ENCODE data around the gene CLEC14A. TPM values are rescaled to one million over a fixed set of nuclear protein-coding genes. Genes with fewer than 3 reads are reported as not detected.

The CLEC14A gene
- not detected in 2 replicates for total RNA-seq (2014; rRNA removed; shearing (Covaris generic))
- total RNA-seq (2022) = not detected in 2 replicates
- not detected for Bru-seq, nascent RNA
- BruChase-seq, experiment 1, labeled RNA remaining after a 6-hour chase = not detected
- not detected for BruChase-seq, experiment 2, labeled RNA remaining after a 2-hour chase
- long read RNA-seq = 0 reads

- Histone ChIP-seq H3K9me3 (ENCODE audit: low read length) (0 out of 2 replicates have a peak, but pooled peaks cover 4% of the 10 kb centered on the region), H3K36me3 (ENCODE audit: insufficient read depth, low read length) (no peaks in the 10 kb centered on the region), H2AFZ (ENCODE audit: low read length) (no peak within 1 kb of the TSS), H3K9me2 (ENCODE audit: insufficient read depth, low read length) (no peaks in the 10 kb centered on the region), H4K20me1 (ENCODE audit: insufficient read depth, low read length) (no peaks in the 10 kb centered on the region), H3K79me2 (ENCODE audit: insufficient read depth, low read depth, low read length) (no peaks in the 10 kb centered on the region), H3K4me3 (ENCODE audit: low read depth, low read length, poor library complexity, severe bottlenecking) (no peak within 1 kb of the TSS), H3K27ac (ENCODE audit: low read depth, low read length, poor library complexity, severe bottlenecking) (no peak within 1 kb of the TSS), H3K4me1 (ENCODE audit: insufficient read depth, low read length, poor library complexity, severe bottlenecking) (no peaks in the 10 kb centered on the region), H3K4me2 (ENCODE audit: low read length) (no peak within 1 kb of the TSS)
- no peak for TF ChIP-seq EZH2phosphoT487 (IDR thresholded peaks at IDR 0.05; ENCODE audit: borderline replicate concordance, low read depth, low read length)
- no peak for TF ChIP-seq CTCF (conservative IDR thresholded peaks at IDR 0.05; ENCODE audit: low read length)
- ChIA-PET POLR2A (no interaction called here), CTCF (ENCODE audit: unreplicated experiment) (no interaction called here)
- BruUV-seq (replicated peaks) = no TSS peak
- DNase-seq (ENCODE audit: low spot score) = no peak
- intact Hi-C loops (cut with micrococcal nuclease; ENCODE audit: unreplicated experiment) = no loop called here
Measured at GRCh38 chr14:38255673-38256532, at the start of gene CLEC14A. CLEC14A (minus strand) TSS chr14:38256093; CDS start chr14:38256022, 71 bp downstream.

- Histone ChIP-seq H3K4me2 (ENCODE audit: low read length) (no peak overlapping the region), H3K9me2 (ENCODE audit: insufficient read depth, low read length) (no peaks in the 10 kb centered on the region), H2AFZ (ENCODE audit: low read length) (no peak overlapping the region), H3K4me1 (ENCODE audit: insufficient read depth, low read length, poor library complexity, severe bottlenecking) (no peaks in the 10 kb centered on the region), H3K4me3 (ENCODE audit: low read depth, low read length, poor library complexity, severe bottlenecking) (no peak overlapping the region), H3K79me2 (ENCODE audit: insufficient read depth, low read depth, low read length) (no peaks in the 10 kb centered on the region), H3K36me3 (ENCODE audit: insufficient read depth, low read length) (no peaks in the 10 kb centered on the region), H4K20me1 (ENCODE audit: insufficient read depth, low read length) (no peaks in the 10 kb centered on the region), H3K27ac (ENCODE audit: low read depth, low read length, poor library complexity, severe bottlenecking) (no peak overlapping the region), H3K9me3 (ENCODE audit: low read length) (no peaks in the 10 kb centered on the region)
- intact Hi-C loops (cut with micrococcal nuclease; ENCODE audit: unreplicated experiment) = no loop called here
- no peak for DNase-seq (ENCODE audit: low spot score)
- CTCF ChIA-PET (ENCODE audit: unreplicated experiment) = no interaction called here
- no TSS peak for BruUV-seq (replicated peaks)
- TF ChIP-seq CTCF (conservative IDR thresholded peaks at IDR 0.05; ENCODE audit: low read length) = no peak
- no peak for TF ChIP-seq EZH2phosphoT487 (IDR thresholded peaks at IDR 0.05; ENCODE audit: borderline replicate concordance, low read depth, low read length)
- POLR2A ChIA-PET = interaction anchor here (0.6 kb wide), 1 partner anchor 12 kb away, joined by 3 read pairs; no protein-coding TSS in a partner anchor
Measured at GRCh38 chr14:38302966-38303365, 47.1 kb upstream of the CLEC14A start.

GRCh38 chr14:38302034-38302433 is 46.1 kb upstream of the CLEC14A start:
- Histone ChIP-seq H3K9me2 (ENCODE audit: insufficient read depth, low read length) (no peaks in the 10 kb centered on the region), H3K4me3 (ENCODE audit: low read depth, low read length, poor library complexity, severe bottlenecking) (no peak overlapping the region), H3K4me1 (ENCODE audit: insufficient read depth, low read length, poor library complexity, severe bottlenecking) (no peaks in the 10 kb centered on the region), H3K4me2 (ENCODE audit: low read length) (no peak overlapping the region), H3K9me3 (ENCODE audit: low read length) (no peaks in the 10 kb centered on the region), H2AFZ (ENCODE audit: low read length) (no peak overlapping the region), H3K36me3 (ENCODE audit: insufficient read depth, low read length) (no peaks in the 10 kb centered on the region), H3K27ac (ENCODE audit: low read depth, low read length, poor library complexity, severe bottlenecking) (no peak overlapping the region), H3K79me2 (ENCODE audit: insufficient read depth, low read depth, low read length) (no peaks in the 10 kb centered on the region), H4K20me1 (ENCODE audit: insufficient read depth, low read length) (no peaks in the 10 kb centered on the region)
- TF ChIP-seq CTCF (conservative IDR thresholded peaks at IDR 0.05; ENCODE audit: low read length) (no peak), EZH2phosphoT487 (IDR thresholded peaks at IDR 0.05; ENCODE audit: borderline replicate concordance, low read depth, low read length) (no peak)
- POLR2A ChIA-PET = no interaction called here
- CTCF ChIA-PET (ENCODE audit: unreplicated experiment) = no interaction called here
- intact Hi-C loops (cut with micrococcal nuclease; ENCODE audit: unreplicated experiment) = no loop called here
- no peak for DNase-seq (ENCODE audit: low spot score)
- BruUV-seq (replicated peaks) = no TSS peak

All from OCI-LY7 (cell line).